ENCODE measurements around the gene CNOT4.

DNA sequence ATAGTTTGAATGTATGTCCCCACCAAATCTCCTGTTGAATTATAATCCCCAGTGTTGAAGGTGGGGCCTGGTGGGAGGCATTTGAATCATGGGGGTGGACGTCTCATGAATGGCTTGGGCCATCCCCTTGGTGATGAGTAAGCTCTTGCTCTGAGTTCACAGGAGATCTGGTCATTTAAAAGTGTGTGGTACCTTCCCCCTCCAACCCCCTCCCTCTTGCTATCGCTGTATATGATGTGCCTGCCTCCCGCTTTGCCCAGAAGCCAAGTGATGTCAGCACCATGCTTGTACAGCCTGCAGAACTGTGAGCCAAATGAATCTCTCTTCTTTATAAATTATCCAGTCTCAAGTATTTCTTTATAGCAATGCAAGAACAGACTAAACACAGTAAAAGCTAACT, 103.0 kb downstream of the CNOT4 start:
- TF ChIP-seq, protein P1, sequence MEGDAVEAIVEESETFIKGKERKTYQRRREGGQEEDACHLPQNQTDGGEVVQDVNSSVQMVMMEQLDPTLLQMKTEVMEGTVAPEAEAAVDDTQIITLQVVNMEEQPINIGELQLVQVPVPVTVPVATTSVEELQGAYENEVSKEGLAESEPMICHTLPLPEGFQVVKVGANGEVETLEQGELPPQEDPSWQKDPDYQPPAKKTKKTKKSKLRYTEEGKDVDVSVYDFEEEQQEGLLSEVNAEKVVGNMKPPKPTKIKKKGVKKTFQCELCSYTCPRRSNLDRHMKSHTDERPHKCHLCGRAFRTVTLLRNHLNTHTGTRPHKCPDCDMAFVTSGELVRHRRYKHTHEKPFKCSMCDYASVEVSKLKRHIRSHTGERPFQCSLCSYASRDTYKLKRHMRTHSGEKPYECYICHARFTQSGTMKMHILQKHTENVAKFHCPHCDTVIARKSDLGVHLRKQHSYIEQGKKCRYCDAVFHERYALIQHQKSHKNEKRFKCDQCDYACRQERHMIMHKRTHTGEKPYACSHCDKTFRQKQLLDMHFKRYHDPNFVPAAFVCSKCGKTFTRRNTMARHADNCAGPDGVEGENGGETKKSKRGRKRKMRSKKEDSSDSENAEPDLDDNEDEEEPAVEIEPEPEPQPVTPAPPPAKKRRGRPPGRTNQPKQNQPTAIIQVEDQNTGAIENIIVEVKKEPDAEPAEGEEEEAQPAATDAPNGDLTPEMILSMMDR (IDR thresholded peaks at IDR 0.05) = no peak
- no peak for TF ChIP-seq POLR2A (IDR thresholded peaks at IDR 0.05)
